Nephron progenitor cell (in vitro differentiated cells): ENCODE measurements around the gene HS6ST3.

Experiments
- DNase-seq: peaks from one replicate; pipeline ENCODE4 v3.0.0; 2021
- H3K27ac Mint-ChIP-seq: 2 replicates; pipeline ENCODE4 v1.8.0; 2021; ENCODE audit warnings: mild to moderate bottlenecking, moderate library complexity, mixed read lengths
- H3K27me3 Mint-ChIP-seq: 2 replicates; pipeline ENCODE4 v1.8.0; 2021; ENCODE audit warnings: mild to moderate bottlenecking, low read depth, mixed read lengths; ENCODE audit not compliant: poor library complexity
- H3K36me3 Mint-ChIP-seq: 2 replicates; pipeline ENCODE4 v1.8.0; 2021; ENCODE audit warnings: low read depth, mixed read lengths
- H3K4me1 Mint-ChIP-seq: 2 replicates; pipeline ENCODE4 v1.8.0; 2021; ENCODE audit warnings: mixed read lengths
- H3K4me3 Mint-ChIP-seq: 2 replicates; pipeline ENCODE4 v1.8.0; 2021; ENCODE audit warnings: mild to moderate bottlenecking, moderate library complexity, mixed read lengths
- H3K9me3 Mint-ChIP-seq: 2 replicates; pipeline ENCODE4 v1.8.0; 2021; ENCODE audit warnings: mild to moderate bottlenecking, moderate library complexity, mixed read lengths
- CTCF ChIP-seq: fragments of 200-600 bp; sonication (generic); IDR thresholded peaks from 2 replicates; pipeline ENCODE4 v1.5.0; 2021; ENCODE audit warnings: antibody characterized with exemption

HS6ST3 gene

DNA sequence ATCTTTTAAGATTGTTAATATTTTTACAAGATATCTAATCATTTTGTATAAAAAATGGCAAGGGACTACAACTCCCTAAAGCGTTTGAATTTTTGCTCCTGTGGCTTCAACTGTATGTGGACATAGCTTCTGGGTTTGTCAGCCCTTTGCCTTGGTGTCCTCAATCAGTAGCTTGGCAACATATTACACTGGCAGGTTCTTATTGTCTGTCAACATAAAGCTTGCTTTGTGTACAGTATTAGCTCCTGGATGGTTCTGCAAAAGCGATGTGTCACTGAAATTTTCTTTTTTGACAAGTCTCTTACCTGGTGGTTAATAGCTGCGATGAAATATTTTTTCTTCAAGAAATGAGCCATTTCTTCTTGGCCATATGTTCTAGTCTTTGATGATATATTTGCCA lies 190.0 kb downstream of the HS6ST3 start:
- Mint-ChIP-seq H3K27me3 (peaks cover 13% of the 10 kb centered on the region), H3K9me3 (no peaks in the 10 kb centered on the region), H3K27ac (no peak overlapping the region), H3K4me1 (no peaks in the 10 kb centered on the region), H3K4me3 (no peak overlapping the region), H3K36me3 (no peaks in the 10 kb centered on the region)
- TF ChIP-seq CTCF = no peak
- no peak for DNase-seq

GRCh38 chr13:96284971-96285370 lies 195.1 kb downstream of the HS6ST3 start:
- Mint-ChIP-seq H3K27ac (no peak overlapping the region), H3K9me3 (no peaks in the 10 kb centered on the region), H3K27me3 (peaks cover 14% of the 10 kb centered on the region), H3K36me3 (no peaks in the 10 kb centered on the region), H3K4me3 (no peak overlapping the region), H3K4me1 (no peaks in the 10 kb centered on the region)
- no peak for DNase-seq
- no peak for TF ChIP-seq CTCF

GRCh38 chr13:96285729-96286128 lies 195.8 kb downstream of the HS6ST3 start:
- Mint-ChIP-seq H3K4me1 (no peaks in the 10 kb centered on the region), H3K36me3 (no peaks in the 10 kb centered on the region), H3K27me3 (peaks cover 15% of the 10 kb centered on the region), H3K27ac (no peak overlapping the region), H3K9me3 (no peaks in the 10 kb centered on the region), H3K4me3 (no peak overlapping the region)
- TF ChIP-seq CTCF = no peak
- DNase-seq = no peak

DNA sequence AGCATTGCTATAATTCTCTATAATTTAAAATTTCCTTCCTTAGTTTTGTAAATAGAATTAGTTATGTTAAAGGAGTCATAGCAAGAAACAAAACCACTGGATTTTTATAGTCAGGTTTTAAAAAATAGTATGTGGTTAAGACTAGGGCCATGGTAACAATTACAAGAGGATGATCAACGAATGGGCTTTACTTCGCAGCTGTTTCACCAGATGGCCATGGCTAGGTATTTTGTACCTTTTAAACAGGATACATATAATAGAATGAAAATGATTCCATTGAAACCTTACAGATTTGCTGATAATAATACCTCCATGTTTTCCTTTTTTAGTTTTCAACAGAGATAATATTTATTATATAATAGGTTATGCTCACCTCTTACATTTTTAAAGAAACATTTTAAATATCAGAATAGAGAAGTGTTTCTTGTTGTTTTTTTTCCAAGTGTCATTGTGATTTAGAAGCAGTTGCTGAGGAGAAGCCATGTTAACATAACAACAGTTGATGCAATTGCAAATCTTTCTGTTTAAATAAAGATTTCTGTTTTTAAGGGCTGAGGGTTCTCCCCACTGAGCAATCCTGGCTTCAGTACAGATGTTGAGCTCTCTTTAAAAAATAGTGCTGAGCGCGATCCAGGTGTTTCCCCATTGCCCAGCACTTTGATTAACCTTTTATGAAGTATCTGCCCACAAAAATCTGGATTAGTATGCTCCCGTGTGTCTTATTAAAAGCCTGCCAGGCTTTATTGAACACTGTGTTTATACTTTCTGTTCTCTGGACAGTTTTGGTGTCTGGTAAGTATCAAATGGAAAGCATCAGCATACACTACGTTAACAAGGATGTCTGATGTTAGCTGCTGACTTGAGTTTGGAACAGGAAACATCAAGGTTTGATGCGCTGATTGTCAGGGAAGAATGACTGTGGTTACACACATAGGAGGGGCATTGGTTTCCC lies 205.3 kb downstream of the HS6ST3 start:
- H3K27me3 Mint-ChIP-seq = peaks cover 14% of the 10 kb centered on the region
- TF ChIP-seq CTCF = no peak
- H3K36me3 Mint-ChIP-seq = no peaks in the 10 kb centered on the region
- H3K4me1 Mint-ChIP-seq = no peaks in the 10 kb centered on the region
- H3K27ac Mint-ChIP-seq = no peak overlapping the region
- no peaks in the 10 kb centered on the region for H3K9me3 Mint-ChIP-seq
- no peak for DNase-seq
- H3K4me3 Mint-ChIP-seq = no peak overlapping the region

DNA sequence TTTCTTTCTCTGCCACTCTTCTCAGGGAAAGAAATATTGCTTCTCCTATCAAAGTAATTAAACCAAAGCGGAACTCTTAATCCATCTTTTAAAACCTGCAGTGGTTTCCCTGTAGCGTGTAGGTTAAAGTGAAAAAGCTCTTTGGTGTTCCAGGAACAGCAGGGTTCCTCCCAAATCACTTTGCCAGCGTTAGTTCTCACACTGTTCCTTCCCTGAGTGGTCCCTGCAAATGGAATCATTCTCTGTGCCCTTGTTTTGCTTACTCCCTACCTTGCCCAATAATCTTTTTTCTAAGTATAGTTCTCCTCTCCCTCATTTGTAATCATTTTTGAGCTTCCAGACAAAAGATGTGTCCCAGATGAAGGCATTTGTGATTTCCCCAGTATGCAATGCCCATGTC lies 207.5 kb downstream of the HS6ST3 start:
- no peaks in the 10 kb centered on the region for H3K4me1 Mint-ChIP-seq

More for the DNA sequence above, 207.5 kb downstream of the HS6ST3 start:
- Mint-ChIP-seq H3K4me3 (no peak overlapping the region), H3K27ac (no peak overlapping the region), H3K36me3 (no peaks in the 10 kb centered on the region), H3K9me3 (no peaks in the 10 kb centered on the region), H3K27me3 (peaks cover 7% of the 10 kb centered on the region)
- no peak for DNase-seq
- TF ChIP-seq CTCF = no peak
